Sigmoid colon (tissue), 4 donors: Measurements from ENCODE around the gene INTS15.

ENCODE experiments used
- EP300 ChIP-seq, 4 donors: sonication (generic); formaldehyde crosslinking; IDR thresholded peaks; one replicate each; pipeline ENCODE4 v1.6.1; 2017; ENCODE audit warnings: antibody characterized with exemption in 4 of 4
- POLR2A ChIP-seq, 2 donors: fragments of 450-650 bp; IDR thresholded peaks; one replicate each; pipeline ENCODE4 v1.6.1; 2016; ENCODE audit warnings: antibody characterized with exemption in 2 of 2, mild to moderate bottlenecking in 2 of 2, moderate library complexity in 2 of 2
- TF ChIP-seq, protein P1 (sequence below), 4 experiments: fragments of 450-650 bp in 3 of 4; fragments of 200-600 bp in 1 of 4; IDR thresholded peaks; one replicate each; pipeline ENCODE4 v1.5.1; 2016 to 2019; ENCODE audit warnings: antibody characterized with exemption in 4 of 4, mild to moderate bottlenecking in 3 of 4, moderate library complexity in 2 of 4

DNA sequence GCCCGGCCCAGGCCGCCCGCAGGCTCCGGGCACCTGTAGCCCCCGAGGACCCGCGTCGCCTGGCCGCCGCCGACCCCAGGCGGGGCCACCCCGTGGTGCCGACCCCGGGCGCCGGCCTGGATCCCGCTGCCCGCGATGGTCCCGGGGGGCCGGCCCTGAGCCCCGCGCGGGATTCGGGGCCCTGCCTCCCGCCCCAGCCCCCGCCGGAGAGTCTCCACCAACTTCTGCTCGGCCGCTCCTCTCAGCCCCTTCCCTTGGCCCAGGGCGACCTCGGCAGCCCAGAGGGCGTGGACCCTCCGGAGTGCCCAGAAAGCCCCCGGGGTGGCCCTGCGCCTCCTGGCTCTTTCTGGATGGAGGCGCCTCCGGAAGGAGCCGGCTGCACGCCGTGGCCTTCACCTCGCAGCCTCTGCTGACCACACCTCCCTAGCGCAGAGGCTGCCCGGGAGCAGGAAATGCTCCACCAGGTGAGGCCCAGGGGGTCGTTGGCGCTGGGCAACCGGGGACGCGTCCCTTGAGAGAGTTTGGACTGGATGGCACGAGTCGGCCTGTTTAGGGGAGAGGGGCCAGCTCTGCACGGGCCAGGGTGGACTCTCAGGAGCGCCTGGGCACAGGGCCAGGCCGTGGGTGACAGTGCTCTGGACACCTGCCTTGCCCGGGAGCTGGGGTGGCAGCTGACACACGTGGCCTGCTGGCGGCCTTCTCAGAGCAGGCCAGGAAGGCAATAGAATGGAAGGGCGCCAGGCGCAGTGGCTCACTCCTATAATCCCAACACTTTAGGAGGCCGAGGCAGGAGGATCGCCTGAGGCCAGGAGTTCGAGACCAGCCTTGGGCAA is 26.1 kb downstream of the INTS15 start:
- TF ChIP-seq EP300 (IDR thresholded peaks at IDR 0.05) (no peak), POLR2A (IDR thresholded peaks at IDR 0.05) (no peak)
- TF ChIP-seq, protein P1, sequence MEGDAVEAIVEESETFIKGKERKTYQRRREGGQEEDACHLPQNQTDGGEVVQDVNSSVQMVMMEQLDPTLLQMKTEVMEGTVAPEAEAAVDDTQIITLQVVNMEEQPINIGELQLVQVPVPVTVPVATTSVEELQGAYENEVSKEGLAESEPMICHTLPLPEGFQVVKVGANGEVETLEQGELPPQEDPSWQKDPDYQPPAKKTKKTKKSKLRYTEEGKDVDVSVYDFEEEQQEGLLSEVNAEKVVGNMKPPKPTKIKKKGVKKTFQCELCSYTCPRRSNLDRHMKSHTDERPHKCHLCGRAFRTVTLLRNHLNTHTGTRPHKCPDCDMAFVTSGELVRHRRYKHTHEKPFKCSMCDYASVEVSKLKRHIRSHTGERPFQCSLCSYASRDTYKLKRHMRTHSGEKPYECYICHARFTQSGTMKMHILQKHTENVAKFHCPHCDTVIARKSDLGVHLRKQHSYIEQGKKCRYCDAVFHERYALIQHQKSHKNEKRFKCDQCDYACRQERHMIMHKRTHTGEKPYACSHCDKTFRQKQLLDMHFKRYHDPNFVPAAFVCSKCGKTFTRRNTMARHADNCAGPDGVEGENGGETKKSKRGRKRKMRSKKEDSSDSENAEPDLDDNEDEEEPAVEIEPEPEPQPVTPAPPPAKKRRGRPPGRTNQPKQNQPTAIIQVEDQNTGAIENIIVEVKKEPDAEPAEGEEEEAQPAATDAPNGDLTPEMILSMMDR (IDR thresholded peaks at IDR 0.05), result no peak
